Calu3 (cell line): Measurements from ENCODE around the gene P2RX4. TPM values are rescaled to one million over a fixed set of nuclear protein-coding genes. Genes with fewer than 3 reads are reported as not detected.

Experiments used
- BruUV-seq: library from RNA; stranded (reverse); fragments of 400-500 nt; replicated peaks from 2 replicates; lab custom pipeline; 2021; lab: Mats Ljungman, UMichigan
- CTCF ChIA-PET: fragments of 300-600 bp; sonication (Branson Sonifier 250); formaldehyde crosslinking; loops from one replicate; lab custom pipeline; 2022; ENCODE audit warnings: antibody characterized with exemption; lab: Charles Lee
- DNase-seq: peaks from one replicate; pipeline ENCODE4 v3.0.0; 2022
- H3K27ac Mint-ChIP-seq: one replicate; pipeline ENCODE4 v1.8.0; 2022; ENCODE audit warnings: mixed read lengths; ENCODE audit not compliant: unreplicated experiment
- H3K27me3 Mint-ChIP-seq: one replicate; pipeline ENCODE4 v1.8.0; 2022; ENCODE audit warnings: mixed read lengths; ENCODE audit not compliant: unreplicated experiment
- H3K36me3 Mint-ChIP-seq: one replicate; pipeline ENCODE4 v1.8.0; 2022; ENCODE audit warnings: mild to moderate bottlenecking, moderate library complexity, mixed read lengths; ENCODE audit not compliant: insufficient read depth, unreplicated experiment
- H3K4me1 Mint-ChIP-seq: one replicate; pipeline ENCODE4 v1.8.0; 2022; ENCODE audit warnings: mild to moderate bottlenecking, low read depth, mixed read lengths; ENCODE audit not compliant: unreplicated experiment
- H3K4me3 Mint-ChIP-seq: one replicate; pipeline ENCODE4 v1.8.0; 2022; ENCODE audit warnings: mild to moderate bottlenecking, low read depth, moderate library complexity, mixed read lengths; ENCODE audit not compliant: unreplicated experiment
- H3K9me3 Mint-ChIP-seq: one replicate; pipeline ENCODE4 v1.8.0; 2022; ENCODE audit warnings: low read depth, mixed read lengths; ENCODE audit not compliant: unreplicated experiment
- intact Hi-C: fragments of 100-400 bp; cut with micrococcal nuclease; formaldehyde crosslinking; loops from one replicate; pipeline ENCODE4 v1.10.0; 2022; ENCODE audit not compliant: unreplicated experiment
- total RNA-seq: library from RNA; stranded (reverse); gene quantifications from 2 replicates; pipeline ENCODE4 v1.2.3, GENCODE V29; 2022
- TF ChIP-seq, protein P1 (sequence below): fragments of 200-600 bp; IDR thresholded peaks from one replicate; pipeline ENCODE4 v1.8.0; 2022; ENCODE audit warnings: antibody characterized with exemption; ENCODE audit not compliant: unreplicated experiment

The P2RX4 gene
- total RNA-seq, 1 experiment from 2014 or later: 38.7 TPM

- Mint-ChIP-seq H3K27ac (no peak overlapping the region), H3K9me3 (no peaks in the 10 kb centered on the region), H3K4me3 (no peak overlapping the region), H3K27me3 (no peaks in the 10 kb centered on the region), H3K36me3 (peaks cover 44% of the 10 kb centered on the region), H3K4me1 (no peaks in the 10 kb centered on the region)
- CTCF ChIA-PET: no interaction called here
- TF ChIP-seq, protein P1, sequence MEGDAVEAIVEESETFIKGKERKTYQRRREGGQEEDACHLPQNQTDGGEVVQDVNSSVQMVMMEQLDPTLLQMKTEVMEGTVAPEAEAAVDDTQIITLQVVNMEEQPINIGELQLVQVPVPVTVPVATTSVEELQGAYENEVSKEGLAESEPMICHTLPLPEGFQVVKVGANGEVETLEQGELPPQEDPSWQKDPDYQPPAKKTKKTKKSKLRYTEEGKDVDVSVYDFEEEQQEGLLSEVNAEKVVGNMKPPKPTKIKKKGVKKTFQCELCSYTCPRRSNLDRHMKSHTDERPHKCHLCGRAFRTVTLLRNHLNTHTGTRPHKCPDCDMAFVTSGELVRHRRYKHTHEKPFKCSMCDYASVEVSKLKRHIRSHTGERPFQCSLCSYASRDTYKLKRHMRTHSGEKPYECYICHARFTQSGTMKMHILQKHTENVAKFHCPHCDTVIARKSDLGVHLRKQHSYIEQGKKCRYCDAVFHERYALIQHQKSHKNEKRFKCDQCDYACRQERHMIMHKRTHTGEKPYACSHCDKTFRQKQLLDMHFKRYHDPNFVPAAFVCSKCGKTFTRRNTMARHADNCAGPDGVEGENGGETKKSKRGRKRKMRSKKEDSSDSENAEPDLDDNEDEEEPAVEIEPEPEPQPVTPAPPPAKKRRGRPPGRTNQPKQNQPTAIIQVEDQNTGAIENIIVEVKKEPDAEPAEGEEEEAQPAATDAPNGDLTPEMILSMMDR: no peak
- BruUV-seq: no TSS peak
- DNase-seq: no peak
- intact Hi-C loops: no loop called here
Measured at GRCh38 chr12:121237415-121237814, 27.5 kb downstream of the P2RX4 start.

DNA sequence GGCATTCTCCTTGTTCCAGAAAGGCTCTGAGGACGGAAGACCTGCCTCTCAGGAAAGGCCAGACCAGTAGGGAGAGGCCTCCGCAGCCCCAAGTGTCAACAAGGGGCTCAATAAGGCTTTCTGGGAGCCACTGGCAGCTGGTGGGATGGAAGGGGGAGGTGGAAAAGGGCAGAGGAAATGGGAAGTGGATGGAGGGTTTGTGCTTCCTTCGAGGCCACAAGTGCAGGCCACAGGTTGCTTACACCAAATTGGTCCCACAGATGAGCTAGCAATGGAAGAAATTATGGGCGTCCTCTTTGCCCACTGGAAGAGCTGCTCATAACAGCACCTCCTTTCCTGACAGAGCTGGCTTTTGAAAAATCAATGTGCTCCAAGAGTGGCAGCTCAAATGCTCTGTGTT, 28.2 kb downstream of the P2RX4 start:
- TF ChIP-seq, protein P1: no peak
- intact Hi-C loops: no loop called here
- Mint-ChIP-seq H3K4me1 (no peaks in the 10 kb centered on the region), H3K27ac (no peak overlapping the region), H3K27me3 (no peaks in the 10 kb centered on the region), H3K36me3 (peaks cover 44% of the 10 kb centered on the region), H3K4me3 (no peak overlapping the region), H3K9me3 (no peaks in the 10 kb centered on the region)
- TSS peak; percentile 9 for BruUV-seq
- no peak for DNase-seq
- CTCF ChIA-PET: no interaction called here

DNA sequence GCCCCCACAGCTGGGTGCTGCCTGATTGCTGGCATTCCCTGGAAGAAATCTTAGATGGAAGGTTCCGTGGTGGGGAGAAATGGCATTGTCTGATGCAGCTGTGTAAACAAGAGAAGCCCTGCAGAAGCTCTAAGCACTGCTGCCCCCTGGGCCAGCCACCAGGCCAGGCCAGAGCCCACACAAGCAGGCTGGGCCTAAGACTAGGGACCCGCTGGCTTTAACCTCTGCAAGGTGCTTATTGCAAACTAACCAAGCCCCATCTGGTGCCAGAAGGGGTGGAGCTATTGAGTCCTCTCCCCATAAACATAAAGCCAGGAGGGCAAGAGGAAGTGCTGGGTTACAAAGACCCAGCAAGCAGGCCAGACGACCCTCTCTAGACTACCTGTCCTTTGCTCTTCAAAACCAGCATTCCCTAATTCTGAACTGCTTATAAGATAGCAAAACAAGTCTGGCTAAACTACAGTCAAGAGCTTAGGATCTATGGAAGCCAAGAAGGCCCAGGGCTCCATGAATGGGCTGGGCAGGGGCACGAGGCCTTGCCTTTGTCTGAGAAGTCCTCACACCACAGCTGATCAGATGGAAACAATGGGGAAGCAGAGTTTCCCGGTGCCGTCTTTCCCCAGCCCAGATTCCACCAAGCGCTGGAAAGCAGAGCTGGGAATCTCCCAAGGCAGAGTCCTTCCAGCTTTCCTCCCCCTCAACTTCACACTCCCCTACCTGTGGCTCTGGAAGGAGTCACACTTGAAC, 28.8 kb downstream of the P2RX4 start:
- no peak overlapping the region for H3K27ac Mint-ChIP-seq

DNA sequence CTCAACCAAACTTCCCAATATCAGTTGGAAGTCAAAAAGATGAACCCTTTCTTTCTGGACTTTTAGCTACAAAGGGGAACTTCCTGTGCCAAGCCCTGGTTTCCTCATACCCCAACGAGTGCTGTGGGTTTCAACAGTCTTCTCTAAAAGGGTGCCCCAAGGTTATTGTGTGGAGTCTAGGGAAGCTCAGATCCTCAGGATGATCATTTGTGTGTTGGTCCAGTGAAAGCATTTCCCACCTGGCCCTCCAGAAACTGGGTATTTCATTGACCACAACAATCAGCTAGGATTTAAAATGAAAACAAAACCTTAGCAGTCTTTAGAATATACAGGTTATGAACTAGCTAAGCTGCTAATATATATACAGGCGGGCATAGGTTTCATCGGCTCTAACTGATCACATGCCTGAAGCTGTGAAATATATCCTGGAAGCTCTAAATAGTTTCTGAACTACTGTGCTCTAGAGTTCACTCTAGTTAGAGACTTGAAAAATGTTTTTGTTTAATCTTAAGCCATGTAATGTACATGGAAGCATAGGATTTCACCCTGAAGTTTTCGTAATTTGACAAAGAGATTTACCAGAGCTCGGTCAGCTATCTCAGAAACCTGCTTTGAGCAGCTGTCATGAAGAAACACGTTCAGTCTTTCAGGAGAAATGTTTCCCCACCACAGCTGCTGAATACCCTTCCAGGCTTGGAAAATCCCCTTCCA, 29.6 kb downstream of the P2RX4 start:
- Mint-ChIP-seq H3K36me3 (peaks cover 40% of the 10 kb centered on the region), H3K27me3 (no peaks in the 10 kb centered on the region), H3K9me3 (no peaks in the 10 kb centered on the region), H3K4me3 (no peak overlapping the region), H3K4me1 (no peaks in the 10 kb centered on the region), H3K27ac (no peak overlapping the region)
- DNase-seq: no peak
- CTCF ChIA-PET: no interaction called here
- intact Hi-C loops: no loop called here
- TF ChIP-seq, protein P1: no peak
- TSS peak; percentile 19 for BruUV-seq

More for the DNA sequence above, 28.8 kb downstream of the P2RX4 start:
- Mint-ChIP-seq H3K4me3 (no peak overlapping the region), H3K4me1 (no peaks in the 10 kb centered on the region), H3K9me3 (no peaks in the 10 kb centered on the region), H3K36me3 (peaks cover 44% of the 10 kb centered on the region), H3K27me3 (no peaks in the 10 kb centered on the region)
- intact Hi-C loops: no loop called here
- CTCF ChIA-PET: no interaction called here
- TF ChIP-seq, protein P1: no peak
- DNase-seq: no peak
- BruUV-seq: no TSS peak
